Suprapubic skin (tissue), 4 donors: ENCODE measurements around the gene POLE. TPM values are rescaled to one million over a fixed set of nuclear protein-coding genes. Genes with fewer than 3 reads are reported as not detected.

Source experiments
- DNase-seq, 2 donors: peaks; one replicate each; pipeline ENCODE4 v3.0.0-alpha.2; 2019; ENCODE audit warnings: low spot score in 2 of 2
- H3K27ac ChIP-seq: fragments of 200-600 bp; sonication (generic); one replicate; pipeline ENCODE4 v1.5.1; 2019
- H3K27me3 ChIP-seq: fragments of 200-600 bp; sonication (generic); one replicate; pipeline ENCODE4 v1.5.1; 2019
- H3K36me3 ChIP-seq: fragments of 200-600 bp; sonication (generic); one replicate; pipeline ENCODE4 v1.5.1; 2019
- H3K4me1 ChIP-seq: fragments of 200-600 bp; sonication (generic); one replicate; pipeline ENCODE4 v1.5.1; 2019
- H3K4me3 ChIP-seq: fragments of 200-600 bp; sonication (generic); one replicate; pipeline ENCODE4 v1.5.1; 2019; ENCODE audit warnings: mild to moderate bottlenecking
- H3K9me3 ChIP-seq: fragments of 200-600 bp; sonication (generic); one replicate; pipeline ENCODE4 v1.5.1; 2019
- CTCF ChIP-seq, 2 donors: fragments of 200-600 bp in 1 of 2; fragments of 450-650 bp in 1 of 2; sonication (generic) in 1 of 2; IDR thresholded peaks; one replicate each; pipeline ENCODE4 v1.5.1; 2016 to 2019; ENCODE audit warnings: antibody characterized with exemption in 2 of 2, mild to moderate bottlenecking in 1 of 2, moderate library complexity in 1 of 2
- EP300 ChIP-seq: sonication (generic); formaldehyde crosslinking; IDR thresholded peaks from one replicate; pipeline ENCODE4 v1.6.1; 2017; ENCODE audit warnings: antibody characterized with exemption
- POLR2A ChIP-seq, 2 donors: fragments of 450-650 bp; IDR thresholded peaks; one replicate each; pipeline ENCODE4 v1.6.1; 2017; ENCODE audit warnings: antibody characterized with exemption in 2 of 2, mild to moderate bottlenecking in 2 of 2, moderate library complexity in 2 of 2
- POLR2AphosphoS5 ChIP-seq, 3 donors: sonication (generic); formaldehyde crosslinking; IDR thresholded peaks; one replicate each; pipeline ENCODE4 v1.6.1; 2017; ENCODE audit warnings: antibody characterized with exemption in 3 of 3
- WGBS: methylation state at CpG from one replicate; pipeline ENCODE4 v1.1.5; 2018; 5-methylcytosine and 5-hydroxymethylcytosine counted together
- total RNA-seq, 4 donors: library from RNA; depleted of rRNA; stranded (reverse); fragments of >200 nt; gene quantifications; one replicate each; pipeline ENCODE4 v1.1.0, GENCODE V29; 2016

POLE gene
- total RNA-seq, 4 donors from 2014 or later, result 34.1 to 130 (median 43.3) TPM

GRCh38 chr12:132593938-132594358 is 93.2 kb downstream of the POLE start:
- WGBS, result 14% methylated on average over 11 of the region's 11 CpGs
- Histone ChIP-seq H3K27me3 (peaks cover 2% of the 10 kb centered on the region), H3K4me3 (peak overlapping the region; percentile 5), H3K36me3 (no peaks in the 10 kb centered on the region), H3K9me3 (no peaks in the 10 kb centered on the region), H3K4me1 (peaks cover 17% of the 10 kb centered on the region), H3K27ac (no peak overlapping the region)
- TF ChIP-seq CTCF (IDR thresholded peaks at IDR 0.05), result no peak
- no peak for TF ChIP-seq EP300
- no peak for TF ChIP-seq POLR2A (IDR thresholded peaks at IDR 0.05)
- no peak for TF ChIP-seq POLR2AphosphoS5 (IDR thresholded peaks at IDR 0.05)
- peak; percentile 87 to 90 for DNase-seq

- Histone ChIP-seq H3K9me3 (no peaks in the 10 kb centered on the region), H3K27me3 (peaks cover 2% of the 10 kb centered on the region), H3K4me3 (peak overlapping the region; percentile 5), H3K27ac (no peak overlapping the region), H3K36me3 (no peaks in the 10 kb centered on the region), H3K4me1 (peaks cover 13% of the 10 kb centered on the region)
- WGBS, result 71% methylated on average over 16 of the region's 18 CpGs
- no peak for DNase-seq
- TF ChIP-seq CTCF (IDR thresholded peaks at IDR 0.05) (no peak), EP300 (no peak), POLR2A (IDR thresholded peaks at IDR 0.05) (no peak)
These were observed 93.6 kb downstream of the POLE start for GRCh38 chr12:132593521-132593920.

- WGBS, result 83% methylated on average over 21 of the region's 21 CpGs
- no peak overlapping the region for H3K4me3 ChIP-seq
- H3K36me3 ChIP-seq, result no peaks in the 10 kb centered on the region
- no peak overlapping the region for H3K27ac ChIP-seq
- H3K4me1 ChIP-seq, result peaks cover 12% of the 10 kb centered on the region
- DNase-seq, result no peak
- no peak for TF ChIP-seq POLR2AphosphoS5 (IDR thresholded peaks at IDR 0.05)
- no peak for TF ChIP-seq EP300
- TF ChIP-seq CTCF (IDR thresholded peaks at IDR 0.05), result no peak
- no peak for TF ChIP-seq POLR2A (IDR thresholded peaks at IDR 0.05)
- H3K27me3 ChIP-seq, result peaks cover 2% of the 10 kb centered on the region
- H3K9me3 ChIP-seq, result no peaks in the 10 kb centered on the region
These were observed 94.1 kb downstream of the POLE start for GRCh38 chr12:132593071-132593470.

GRCh38 chr12:132592282-132592970 is 94.7 kb downstream of the POLE start:
- WGBS, result 83% methylated on average over 30 of the region's 38 CpGs
- DNase-seq, result no peak
- Histone ChIP-seq H3K4me1 (peaks cover 9% of the 10 kb centered on the region), H3K27me3 (peaks cover 2% of the 10 kb centered on the region), H3K36me3 (no peaks in the 10 kb centered on the region), H3K9me3 (no peaks in the 10 kb centered on the region), H3K4me3 (no peak overlapping the region), H3K27ac (no peak overlapping the region)
- no peak for TF ChIP-seq POLR2A (IDR thresholded peaks at IDR 0.05)
- TF ChIP-seq POLR2AphosphoS5 (IDR thresholded peaks at IDR 0.05), result no peak
- no peak for TF ChIP-seq CTCF (IDR thresholded peaks at IDR 0.05)
- no peak for TF ChIP-seq EP300

- Histone ChIP-seq H3K4me1 (peaks cover 8% of the 10 kb centered on the region), H3K4me3 (no peak overlapping the region), H3K9me3 (no peaks in the 10 kb centered on the region), H3K27ac (no peak overlapping the region), H3K36me3 (no peaks in the 10 kb centered on the region), H3K27me3 (peaks cover 2% of the 10 kb centered on the region)
- no peak for DNase-seq
- TF ChIP-seq CTCF (IDR thresholded peaks at IDR 0.05) (no peak), EP300 (no peak), POLR2A (IDR thresholded peaks at IDR 0.05) (no peak), POLR2AphosphoS5 (IDR thresholded peaks at IDR 0.05) (no peak)
- 89% methylated on average over 40 of the region's 45 CpGs for WGBS
These were observed 95.8 kb downstream of the POLE start for GRCh38 chr12:132591107-132591935.
